Measurements from ENCODE around the gene DNER. TPM values are rescaled to one million over a fixed set of nuclear protein-coding genes. Genes with fewer than 3 reads are reported as not detected.

The DNER gene
- total RNA-seq, 3 donors from 2014 or later: 1.3 to 2.6 (median 1.6) TPM

DNA sequence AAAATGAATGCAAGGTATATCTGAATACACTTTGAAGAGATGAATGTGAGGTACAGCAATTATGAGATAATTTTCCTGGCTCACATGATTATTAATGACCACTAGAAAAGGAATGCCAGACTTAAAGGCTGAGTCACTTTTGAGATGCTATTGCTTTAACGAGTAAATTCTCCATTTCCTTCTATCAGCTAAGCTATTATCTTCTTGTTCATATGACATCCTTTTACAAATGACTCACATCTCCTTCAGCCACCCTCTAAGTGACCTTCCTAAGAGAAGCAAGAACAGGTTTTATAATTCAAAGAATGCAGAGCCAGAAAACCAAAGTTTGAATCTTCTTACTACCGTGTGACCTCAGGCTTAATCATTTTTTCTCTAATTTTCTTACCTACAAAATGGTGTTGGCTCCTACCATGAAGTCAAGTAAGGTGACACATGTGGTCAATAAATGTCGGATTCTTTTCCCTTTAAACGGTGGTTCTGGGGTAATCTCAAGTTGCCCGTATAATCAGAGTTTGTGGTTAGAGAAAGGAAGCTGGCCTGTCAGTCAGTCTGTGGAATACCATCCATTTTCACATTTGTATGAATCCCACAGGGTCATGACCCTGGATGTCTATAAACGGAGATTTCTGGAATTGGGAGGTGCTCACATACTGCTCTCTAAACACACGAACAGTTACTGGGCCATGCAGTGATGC lies 259.3 kb downstream of the DNER start:
- no peaks in the 10 kb centered on the region for H3K9me3 ChIP-seq
- H3K4me1 ChIP-seq: no peaks in the 10 kb centered on the region
- intact Hi-C loops (cut with DNase I; ENCODE audit: low total_unique reads): no loop called here
- DNase-seq (ENCODE audit: low spot score in 2 of 2): no peak
- no peak for TF ChIP-seq POLR2AphosphoS5 (IDR thresholded peaks at IDR 0.05)
- no peak for TF ChIP-seq POLR2A (IDR thresholded peaks at IDR 0.05)
- no peak for TF ChIP-seq CTCF (IDR thresholded peaks at IDR 0.05)
- no peaks in the 10 kb centered on the region for H3K27me3 ChIP-seq
- H3K27ac ChIP-seq: no peak overlapping the region
- no peaks in the 10 kb centered on the region for H3K36me3 ChIP-seq
- H3K4me3 ChIP-seq: no peak overlapping the region

DNA sequence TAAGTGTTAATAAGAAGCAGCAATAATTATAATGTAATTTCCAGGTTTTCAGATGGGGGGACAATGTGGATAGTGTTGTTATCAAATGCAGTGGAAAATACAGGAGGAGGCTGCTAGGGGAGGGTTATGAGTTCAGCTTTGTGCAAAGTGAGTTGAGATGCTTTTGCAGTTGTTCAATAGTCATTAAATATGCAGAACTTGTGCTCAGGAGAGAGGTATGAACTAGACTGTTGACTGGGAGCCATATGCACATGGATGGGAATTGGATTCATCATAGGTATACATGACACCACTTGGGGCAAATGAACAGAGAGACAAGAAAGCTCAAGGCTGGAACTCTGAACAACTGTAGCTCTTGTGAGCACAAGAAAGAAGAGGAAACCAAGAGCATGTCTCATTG lies 261.1 kb downstream of the DNER start:
- intact Hi-C loops (cut with DNase I; ENCODE audit: low total_unique reads): no loop called here
- DNase-seq (ENCODE audit: low spot score in 2 of 2): no peak
- Histone ChIP-seq H3K4me1 (no peaks in the 10 kb centered on the region), H3K4me3 (no peak overlapping the region), H3K36me3 (no peaks in the 10 kb centered on the region), H3K27ac (no peak overlapping the region), H3K27me3 (no peaks in the 10 kb centered on the region), H3K9me3 (no peaks in the 10 kb centered on the region)
- TF ChIP-seq CTCF (IDR thresholded peaks at IDR 0.05) (no peak), POLR2AphosphoS5 (IDR thresholded peaks at IDR 0.05) (no peak), POLR2A (IDR thresholded peaks at IDR 0.05) (no peak)

GRCh38 chr2:229451852-229452251 lies 262.5 kb downstream of the DNER start:
- H3K4me1 ChIP-seq: no peaks in the 10 kb centered on the region
- no peak overlapping the region for H3K4me3 ChIP-seq
- TF ChIP-seq CTCF (IDR thresholded peaks at IDR 0.05): no peak
- H3K27me3 ChIP-seq: no peaks in the 10 kb centered on the region
- H3K27ac ChIP-seq: no peak overlapping the region
- H3K9me3 ChIP-seq: no peaks in the 10 kb centered on the region
- H3K36me3 ChIP-seq: no peaks in the 10 kb centered on the region
- no peak for DNase-seq (ENCODE audit: low spot score in 2 of 2)
- intact Hi-C loops (cut with DNase I; ENCODE audit: low total_unique reads): no loop called here

DNA sequence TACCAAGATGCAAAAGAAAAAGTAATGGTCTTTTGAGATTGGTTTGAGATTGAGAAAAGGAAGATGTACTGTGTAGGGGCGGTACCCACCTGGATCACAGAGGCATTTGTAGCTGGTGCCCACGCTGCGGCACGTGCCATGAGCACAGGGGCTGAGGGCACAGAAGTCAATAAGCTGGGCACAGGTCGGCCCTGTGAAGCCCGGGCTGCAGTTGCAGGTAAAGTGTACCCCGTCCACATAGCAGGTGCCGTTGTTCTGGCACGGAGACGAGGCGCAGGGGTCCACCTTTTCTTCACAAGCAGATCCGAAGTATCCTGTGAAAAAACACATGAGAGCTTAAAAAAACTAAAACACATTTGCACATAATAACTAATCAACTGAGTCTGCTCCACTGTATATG lies 267.1 kb downstream of the DNER start:
- no peak for DNase-seq (ENCODE audit: low spot score in 2 of 2)
- H3K4me1 ChIP-seq: no peaks in the 10 kb centered on the region
- intact Hi-C loops (cut with DNase I; ENCODE audit: low total_unique reads): no loop called here
- H3K36me3 ChIP-seq: no peaks in the 10 kb centered on the region
- H3K9me3 ChIP-seq: no peaks in the 10 kb centered on the region
- no peak overlapping the region for H3K27ac ChIP-seq
- TF ChIP-seq POLR2AphosphoS5 (IDR thresholded peaks at IDR 0.05): no peak
- no peak for TF ChIP-seq CTCF (IDR thresholded peaks at IDR 0.05)
- TF ChIP-seq POLR2A (IDR thresholded peaks at IDR 0.05): no peak
- no peaks in the 10 kb centered on the region for H3K27me3 ChIP-seq
- H3K4me3 ChIP-seq: no peak overlapping the region

GRCh38 chr2:229446350-229446749 lies 268.0 kb downstream of the DNER start:
- Histone ChIP-seq H3K9me3 (no peaks in the 10 kb centered on the region), H3K4me3 (peak overlapping the region in 1 of 3 donors; percentile 35), H3K36me3 (no peaks in the 10 kb centered on the region), H3K27me3 (no peaks in the 10 kb centered on the region), H3K27ac (peak overlapping the region; percentile 88 to 94), H3K4me1 (no peaks in the 10 kb centered on the region)
- TF ChIP-seq POLR2AphosphoS5 (IDR thresholded peaks at IDR 0.05) (no peak), CTCF (IDR thresholded peaks at IDR 0.05) (no peak), POLR2A (IDR thresholded peaks at IDR 0.05) (no peak)
- DNase-seq (ENCODE audit: low spot score in 2 of 2): no peak
- intact Hi-C loops (cut with DNase I; ENCODE audit: low total_unique reads): no loop called here

Measured in breast epithelium (tissue), 4 donors.